Neural cell (in vitro differentiated cells): ENCODE results near the gene UMOD.

ENCODE experiments used
- CTCF ChIP-seq: fragments of 450-650 bp; IDR thresholded peaks from 2 replicates; pipeline ENCODE4 v1.5.1; 2014; ENCODE audit warnings: antibody characterized with exemption, mild to moderate bottlenecking, moderate library complexity; ENCODE audit not compliant: poor library complexity, severe bottlenecking
- EZH2 ChIP-seq: fragments of 200-600, 300-800 bp; shearing (Covaris generic), sonication (generic); IDR thresholded peaks from 2 replicates; pipeline ENCODE4 v1.6.1; 2014; ENCODE audit warnings: antibody characterized with exemption, low read length, borderline replicate concordance, mild to moderate bottlenecking; ENCODE audit not compliant: insufficient read depth, poor library complexity, severe bottlenecking

- TF ChIP-seq EZH2 (no peak), CTCF (no peak)
Measured at GRCh38 chr16:20323591-20324117, 28.9 kb downstream of the UMOD start.
